Hematopoietic multipotent progenitor cell treated with erythropoietin and hydrocortisone succinate and interleukin-3 and kit ligand, for 17 days (in vitro differentiated cells): ENCODE results near the gene PIK3CD.

Source experiments
- DNase-seq: peaks from one replicate; pipeline ENCODE4 v3.0.0-alpha.2; 2015; ENCODE audit warnings: low spot score

Gene PIK3CD

DNA sequence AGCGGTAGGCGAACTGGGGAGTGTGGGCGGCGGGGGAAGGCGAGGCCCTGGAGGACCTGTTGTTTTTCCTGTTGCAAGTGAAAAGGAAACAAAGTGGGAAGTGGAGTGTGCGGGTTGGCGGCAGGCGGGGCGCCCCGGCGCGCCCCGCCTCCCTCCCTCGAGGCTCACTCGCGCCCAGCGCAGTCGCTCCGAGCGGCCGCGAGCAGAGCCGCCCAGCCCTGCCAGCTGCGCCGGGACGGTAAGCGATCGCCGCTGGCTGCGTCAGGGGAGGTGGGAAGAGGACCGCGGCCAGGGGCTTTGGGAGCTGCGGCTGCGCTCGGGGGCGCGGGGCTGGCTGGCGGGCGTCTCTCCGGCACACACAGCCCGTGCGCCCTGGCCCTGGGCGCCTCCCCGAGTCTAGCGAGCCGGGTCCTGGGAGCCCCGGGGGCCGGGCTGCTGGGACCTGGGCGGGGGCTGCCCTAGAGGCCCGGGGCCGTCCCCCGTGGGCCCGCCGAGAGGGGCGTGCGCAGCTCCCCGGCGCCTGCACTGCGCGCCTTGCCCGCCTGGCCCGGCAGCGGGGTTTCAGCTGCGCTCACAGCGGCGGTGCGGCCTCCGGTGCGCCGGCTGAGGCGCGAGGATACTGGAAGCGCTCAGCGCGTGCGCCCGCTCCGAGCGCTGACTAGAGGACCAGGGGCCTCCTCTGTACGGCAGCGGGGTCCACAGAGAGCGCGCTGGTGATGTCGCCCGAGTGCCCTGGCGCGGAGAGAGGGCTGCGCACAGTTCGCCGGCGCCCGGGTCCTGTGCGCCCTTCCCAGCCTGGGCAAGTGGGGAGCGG, at the start of gene PIK3CD:
Gene PIK3CD (plus strand): TSS at position 167 of the 814 bp plus-strand sequence. CDS start 58,725 bp downstream, outside the sequence.
- DNase-seq, result no peak

DNA sequence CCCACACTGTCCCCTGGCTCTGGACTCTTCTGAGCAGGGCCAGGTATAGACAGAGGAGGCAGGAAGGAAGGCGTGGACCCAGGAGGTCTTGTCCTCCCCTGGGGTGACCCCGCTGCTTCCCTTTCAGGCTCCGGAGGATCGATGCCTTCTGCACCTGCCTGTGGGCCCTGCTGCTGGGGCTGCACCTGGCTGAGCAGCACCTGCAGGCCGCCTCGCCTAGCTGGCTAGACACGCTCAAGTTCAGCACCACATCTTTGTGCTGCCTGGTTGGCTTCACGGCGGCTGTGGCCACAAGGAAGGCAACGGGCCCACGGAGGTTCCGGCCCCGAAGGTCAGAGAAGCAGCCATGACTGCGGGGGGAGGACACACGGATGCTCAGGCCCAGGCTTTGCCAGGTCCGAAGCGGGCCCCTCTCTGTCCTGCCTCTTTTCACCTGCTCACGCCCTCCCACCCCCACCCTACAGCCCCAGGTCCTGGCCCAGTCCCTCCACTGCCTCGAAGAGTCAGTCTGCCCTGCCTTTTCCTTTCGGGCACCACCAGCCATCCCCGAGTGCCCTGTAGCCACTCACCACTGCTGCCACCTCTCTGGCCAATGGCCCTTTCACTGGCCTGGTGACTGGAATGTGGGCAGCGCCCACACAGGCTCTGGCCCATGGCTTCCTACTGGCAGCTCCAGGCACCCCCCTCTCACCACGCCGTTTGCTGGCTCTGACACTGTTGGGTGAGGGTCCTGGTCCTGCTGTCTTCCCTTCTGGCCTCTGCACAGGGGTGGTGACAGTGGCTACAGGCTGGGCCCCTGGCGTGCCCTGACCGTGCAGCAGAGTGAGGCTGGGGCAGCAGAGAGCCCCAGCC, 49.4 kb upstream of the PIK3CD start:
- no peak for DNase-seq

DNA sequence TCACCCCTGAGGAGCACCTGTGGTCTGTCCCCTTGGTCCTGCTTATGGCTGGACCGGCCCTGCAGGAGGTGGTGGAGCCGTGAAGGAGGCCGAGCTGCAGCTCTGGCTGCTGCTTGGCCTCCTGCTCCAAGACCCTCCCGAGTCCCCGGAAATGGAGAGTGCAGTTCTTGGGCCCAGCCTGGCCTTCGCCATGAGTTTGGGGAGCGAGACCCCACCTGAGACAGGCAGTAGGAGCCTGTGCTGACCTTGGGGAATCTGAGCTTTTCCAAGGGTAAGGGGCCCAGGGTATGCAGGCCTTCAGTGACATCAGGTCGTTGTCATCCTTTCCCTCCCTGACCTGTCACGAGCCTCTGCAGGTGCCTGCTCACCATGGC, 48.8 kb upstream of the PIK3CD start:
- DNase-seq, result no peak

- no peak for DNase-seq
These were observed 48.2 kb upstream of the PIK3CD start for GRCh38 chr1:9603307-9603706.

- DNase-seq, result no peak
These were observed 47.5 kb upstream of the PIK3CD start for GRCh38 chr1:9603766-9604753.

- no peak for DNase-seq
These were observed 46.7 kb upstream of the PIK3CD start for GRCh38 chr1:9604836-9605235.

DNA sequence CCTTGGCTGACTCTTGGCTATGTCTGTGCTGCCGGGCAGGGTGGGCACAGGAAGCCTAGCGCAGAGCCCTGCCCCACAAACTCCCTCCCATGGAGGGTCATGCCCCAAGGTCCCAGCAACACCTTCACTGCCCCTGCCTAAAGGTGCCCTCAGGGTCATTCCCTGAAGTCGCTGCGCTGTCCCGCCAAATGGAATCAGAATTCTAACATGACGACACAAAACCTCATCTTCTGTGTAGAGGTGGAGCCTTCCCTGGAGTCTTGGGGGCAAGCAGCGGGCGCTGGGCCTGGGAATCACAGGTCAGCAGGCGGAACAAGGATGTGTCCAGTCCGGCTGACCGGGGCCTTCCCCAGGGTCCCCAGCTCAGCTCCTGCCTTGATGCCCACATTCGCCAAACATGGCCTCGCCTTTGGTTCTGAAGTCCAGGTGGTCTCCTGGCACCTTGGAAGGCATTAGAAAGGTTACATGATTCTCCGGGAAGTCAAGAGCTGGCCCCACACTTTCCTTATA, 45.5 kb upstream of the PIK3CD start:
- no peak for DNase-seq

DNA sequence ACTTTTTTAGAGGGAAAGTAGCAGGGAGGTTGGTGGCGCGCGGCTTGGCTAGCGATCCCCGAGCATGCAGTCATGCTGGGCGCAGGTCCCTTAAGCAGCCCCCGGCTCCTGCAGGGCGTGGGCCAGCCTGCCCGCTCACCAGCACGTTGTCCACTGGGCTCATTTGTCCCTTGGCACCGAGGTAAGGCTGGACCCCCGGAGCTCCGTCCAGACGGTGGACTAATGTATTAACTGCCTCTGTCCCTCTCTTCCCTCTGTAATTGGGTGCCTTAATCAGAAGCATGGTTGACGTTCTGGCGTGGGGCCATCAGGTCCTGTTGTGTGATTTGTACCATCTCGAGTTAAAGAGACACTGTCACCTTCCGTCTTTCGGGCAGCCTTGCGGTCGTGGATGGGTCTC, 45.1 kb upstream of the PIK3CD start:
- DNase-seq, result no peak

- DNase-seq, result no peak
These were observed 44.6 kb upstream of the PIK3CD start for GRCh38 chr1:9606948-9607347.

- no peak for DNase-seq
These were observed 44.2 kb upstream of the PIK3CD start for GRCh38 chr1:9607352-9607751.

DNA sequence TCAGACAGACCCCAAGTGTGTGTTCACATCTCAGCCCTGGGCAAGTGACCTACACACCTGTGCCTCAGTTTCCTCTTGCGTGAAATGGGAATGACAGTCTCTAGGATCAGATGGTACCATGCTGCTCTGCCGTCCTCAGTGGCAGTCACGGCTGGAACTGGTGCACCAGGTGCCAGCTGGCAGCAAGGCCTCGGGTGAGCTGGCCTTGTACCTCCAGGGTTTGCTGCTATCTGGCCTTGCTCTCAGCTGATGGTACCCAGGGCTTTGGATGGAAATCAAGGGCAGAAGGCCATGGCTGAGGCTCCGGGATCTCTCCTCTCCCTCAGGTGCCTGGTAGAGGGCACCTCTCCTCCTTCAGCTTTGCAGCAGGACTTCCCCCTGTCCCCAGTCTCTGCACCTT, 41.5 kb upstream of the PIK3CD start:
- DNase-seq, result no peak

- no peak for DNase-seq
These were observed 41.0 kb upstream of the PIK3CD start for GRCh38 chr1:9610548-9610947.

DNA sequence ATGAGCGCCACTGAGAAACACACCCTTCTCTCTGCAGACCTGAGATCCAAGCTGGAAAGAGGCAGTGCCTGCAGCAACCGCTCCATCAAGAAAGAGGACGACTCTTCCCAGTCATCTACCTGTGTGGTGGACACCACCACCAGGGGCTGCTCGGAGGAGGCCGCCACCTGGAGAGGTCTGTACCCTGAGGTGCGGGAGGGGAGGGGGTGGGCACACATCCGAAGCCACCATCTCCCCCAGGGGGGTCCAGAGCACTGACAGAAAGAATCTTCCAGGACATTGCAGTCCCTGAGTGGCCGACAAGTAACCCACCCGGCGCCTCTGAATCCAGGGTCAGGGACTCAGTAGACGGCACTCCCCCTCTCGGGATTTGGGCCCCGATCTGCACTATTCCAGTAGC, 39.8 kb upstream of the PIK3CD start:
- no peak for DNase-seq

DNA sequence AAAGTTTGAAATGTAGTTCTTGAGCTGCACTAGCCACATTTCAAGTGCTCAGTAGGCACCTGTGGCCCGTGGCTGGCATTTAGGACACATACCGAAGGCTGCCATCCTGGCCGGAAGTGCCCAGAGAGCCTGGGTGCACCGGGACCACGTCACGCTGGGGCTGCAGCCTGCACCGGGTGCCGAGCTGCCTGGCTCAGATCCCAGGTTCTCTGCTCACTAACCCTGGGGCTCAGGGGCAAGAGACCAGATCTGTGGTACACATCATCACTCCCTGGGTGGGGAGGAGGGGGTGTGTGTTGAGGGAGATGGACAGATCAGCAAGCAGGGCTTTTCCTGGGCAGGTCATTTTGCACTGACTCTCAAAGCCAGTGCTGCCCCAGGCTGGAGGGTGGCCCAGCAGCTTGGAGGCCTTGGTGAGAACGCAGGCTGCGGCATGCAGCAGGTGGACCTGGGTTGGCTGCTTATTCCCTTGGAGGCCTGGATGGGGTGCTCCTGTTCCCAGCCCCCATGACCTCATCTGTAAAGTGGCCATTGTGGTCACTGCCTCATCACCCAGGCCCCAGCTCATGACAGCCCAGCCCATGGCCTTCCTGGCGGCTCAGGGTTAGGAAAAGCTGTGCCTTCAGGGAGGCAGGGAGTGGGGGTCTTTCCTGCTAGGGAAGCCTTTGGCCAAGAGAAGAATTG, 39.2 kb upstream of the PIK3CD start:
- no peak for DNase-seq

- DNase-seq, result no peak
These were observed 38.5 kb upstream of the PIK3CD start for GRCh38 chr1:9612871-9613624.

GRCh38 chr1:9613625-9614299, 37.8 kb upstream of the PIK3CD start:
- DNase-seq, result no peak

DNA sequence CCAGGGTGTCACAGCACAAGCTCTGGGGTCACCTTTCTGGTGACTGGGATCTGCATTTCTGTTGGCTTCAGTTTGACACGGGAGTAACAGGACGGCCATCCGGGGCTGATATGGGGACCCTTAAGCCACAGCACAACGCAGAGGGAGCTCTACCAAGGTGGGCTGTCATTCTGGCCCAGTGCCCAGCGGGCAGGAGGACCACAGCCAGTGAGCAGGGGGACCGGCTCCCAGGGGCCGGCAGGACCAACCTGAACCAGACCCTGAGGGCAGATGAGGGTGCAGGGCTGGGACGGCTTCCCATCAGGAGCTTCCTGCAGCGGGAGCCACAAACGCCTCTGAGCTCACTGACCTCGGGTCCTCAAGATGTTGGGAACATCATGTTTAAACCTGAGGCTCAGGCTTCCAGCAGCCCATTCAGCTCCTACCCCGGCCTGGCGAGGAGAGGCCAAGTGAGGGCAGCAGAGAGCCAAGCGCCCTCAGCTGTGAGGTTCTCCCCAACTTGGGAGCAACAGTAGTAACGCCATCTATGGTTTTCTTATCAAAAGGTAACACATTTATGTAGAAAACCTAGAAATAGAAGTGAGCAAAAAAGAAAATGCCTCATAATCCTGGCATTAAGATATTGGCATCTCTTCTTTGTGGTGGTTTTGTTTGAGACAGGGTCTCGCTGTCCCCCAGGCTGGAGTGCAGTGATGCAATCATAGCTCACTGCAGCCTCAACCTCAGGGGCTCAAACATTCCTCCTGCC, 36.0 kb upstream of the PIK3CD start:
- DNase-seq, result peak; percentile 10

DNA sequence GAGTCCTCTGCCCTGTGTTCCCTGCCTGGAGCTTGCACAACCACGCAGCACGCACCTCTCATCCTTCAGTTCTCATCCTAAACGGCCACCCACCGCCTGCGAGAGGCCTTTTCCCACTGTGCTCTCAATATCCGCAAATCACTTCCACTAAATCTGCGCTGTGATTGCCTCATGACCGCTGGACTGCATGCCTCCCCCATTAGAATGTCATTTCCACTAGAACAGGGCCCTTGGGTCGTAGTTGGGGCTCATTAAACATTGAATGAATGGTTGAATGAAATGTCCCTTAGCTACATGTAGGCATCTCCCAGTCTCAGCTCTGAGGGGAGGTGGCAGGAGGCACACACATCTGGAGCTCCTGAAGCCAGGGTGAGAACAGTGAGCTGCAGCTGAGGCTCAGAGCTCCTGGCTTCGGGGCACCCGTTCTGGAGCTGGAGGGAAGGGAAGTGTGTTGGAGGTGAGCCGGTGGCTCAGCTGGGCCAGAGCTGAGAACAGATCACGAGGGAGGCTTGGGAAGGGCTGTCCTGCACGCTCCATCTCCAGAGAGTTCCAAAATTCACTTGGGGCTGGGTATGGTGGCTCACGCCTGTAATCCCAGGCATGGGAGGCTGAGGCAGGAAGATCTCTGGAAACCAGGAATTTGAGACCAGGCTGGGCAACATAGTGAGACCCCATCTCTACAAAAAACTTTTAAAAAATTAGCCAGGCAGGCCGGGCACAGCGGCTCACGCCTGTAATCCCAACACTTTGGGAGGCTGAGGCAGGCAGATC, 32.4 kb upstream of the PIK3CD start:
- DNase-seq, result no peak
